Measurements from ENCODE around the gene FAF1. TPM values are rescaled to one million over a fixed set of nuclear protein-coding genes. Genes with fewer than 3 reads are reported as not detected.
"Not testable (repeated sequence)": the region's sequence is repeated elsewhere in the genome, so short reads cannot be mapped to it uniquely, and the experiment has no call there.

FAF1 gene
- total RNA-seq, 4 donors from 2014 or later: 39.7 to 60.6 (median 42.9) TPM

- H3K9me3 ChIP-seq: no peaks in the 10 kb centered on the region
- H3K36me3 ChIP-seq: peaks cover 0 to 6% (median 0%) of the 10 kb centered on the region in 4 donors
- H3K27me3 ChIP-seq: no peaks in the 10 kb centered on the region
- TF ChIP-seq CTCF (IDR thresholded peaks at IDR 0.05) (no peak), EP300 (IDR thresholded peaks at IDR 0.05) (no peak), POLR2AphosphoS5 (IDR thresholded peaks at IDR 0.05) (no peak), POLR2A (IDR thresholded peaks at IDR 0.05; ENCODE audit: low read depth) (no peak)
- no peak for DNase-seq (ENCODE audit: extremely low spot score)
- H3K27ac ChIP-seq (replicated peaks in 1 of 4): no peak overlapping the region
- H3K4me3 ChIP-seq: no peak overlapping the region
- intact Hi-C loops (cut with DNase I): no loop called here
- no peaks in the 10 kb centered on the region for H3K4me1 ChIP-seq
- WGBS: 100% methylated on average over 1 of the region's 1 CpG
Measured at GRCh38 chr1:51000160-51000559, 40.1 kb upstream of the FAF1 start.

- H3K27ac ChIP-seq (replicated peaks in 1 of 4); intact Hi-C loops (cut with DNase I); H3K4me3 ChIP-seq; H3K27me3 ChIP-seq; DNase-seq (ENCODE audit: extremely low spot score); H3K36me3 ChIP-seq; H3K4me1 ChIP-seq; H3K9me3 ChIP-seq: not testable (repeated sequence)
- 81% methylated on average over 1 of the region's 1 CpG for WGBS
Measured at GRCh38 chr1:50999375-50999774, 39.3 kb upstream of the FAF1 start.

- WGBS: 87% methylated on average over 3 of the region's 3 CpGs
- H3K4me3 ChIP-seq: no peak overlapping the region
- H3K36me3 ChIP-seq: no peaks in the 10 kb centered on the region
- H3K4me1 ChIP-seq: no peaks in the 10 kb centered on the region
- intact Hi-C loops (cut with DNase I): no loop called here
- DNase-seq (ENCODE audit: extremely low spot score): no peak
- H3K9me3 ChIP-seq: no peaks in the 10 kb centered on the region
- H3K27ac ChIP-seq (replicated peaks in 1 of 4): no peak overlapping the region
- TF ChIP-seq POLR2AphosphoS5 (IDR thresholded peaks at IDR 0.05) (no peak), POLR2A (IDR thresholded peaks at IDR 0.05; ENCODE audit: low read depth) (no peak), CTCF (IDR thresholded peaks at IDR 0.05) (no peak), EP300 (IDR thresholded peaks at IDR 0.05) (no peak)
- H3K27me3 ChIP-seq: no peaks in the 10 kb centered on the region
Measured at GRCh38 chr1:50996083-50996482, 36.0 kb upstream of the FAF1 start.

GRCh38 chr1:50995651-50996050 is 35.6 kb upstream of the FAF1 start:
- Histone ChIP-seq H3K27me3 (no peaks in the 10 kb centered on the region), H3K4me1 (no peaks in the 10 kb centered on the region), H3K27ac (replicated peaks in 1 of 4) (no peak overlapping the region), H3K4me3 (no peak overlapping the region), H3K9me3 (no peaks in the 10 kb centered on the region), H3K36me3 (no peaks in the 10 kb centered on the region)
- DNase-seq (ENCODE audit: extremely low spot score): no peak
- intact Hi-C loops (cut with DNase I): no loop called here
- TF ChIP-seq POLR2A (IDR thresholded peaks at IDR 0.05; ENCODE audit: low read depth): no peak
- TF ChIP-seq POLR2AphosphoS5 (IDR thresholded peaks at IDR 0.05): no peak
- TF ChIP-seq EP300 (IDR thresholded peaks at IDR 0.05): no peak
- no peak for TF ChIP-seq CTCF (IDR thresholded peaks at IDR 0.05)
- WGBS: 82% methylated on average over 1 of the region's 1 CpG

GRCh38 chr1:50994997-50995396 is 34.9 kb upstream of the FAF1 start:
- intact Hi-C loops (cut with DNase I): no loop called here
- Histone ChIP-seq H3K27me3 (no peaks in the 10 kb centered on the region), H3K4me1 (no peaks in the 10 kb centered on the region), H3K36me3 (no peaks in the 10 kb centered on the region), H3K27ac (replicated peaks in 1 of 4) (no peak overlapping the region), H3K4me3 (no peak overlapping the region), H3K9me3 (no peaks in the 10 kb centered on the region)
- WGBS: 81% methylated on average over 4 of the region's 4 CpGs
- TF ChIP-seq POLR2AphosphoS5 (IDR thresholded peaks at IDR 0.05) (no peak), EP300 (IDR thresholded peaks at IDR 0.05) (no peak), CTCF (IDR thresholded peaks at IDR 0.05) (no peak), POLR2A (IDR thresholded peaks at IDR 0.05; ENCODE audit: low read depth) (no peak)
- no peak for DNase-seq (ENCODE audit: extremely low spot score)

Measured in esophagus muscularis mucosa (tissue), 4 donors.